NCI-H146 treated with DMSO at 0.1 percent for 48 hours (cell line): ENCODE results near the gene VPS8.
"Not testable (repeated sequence)": the region's sequence is repeated elsewhere in the genome, so short reads cannot be mapped to it uniquely, and the experiment has no call there.

Source experiments
- DNase-seq: peaks from one replicate; lab custom pipeline; 2025; ENCODE audit not compliant: unreplicated experiment; lab: John Stamatoyannopoulos, UW

The VPS8 gene

DNA sequence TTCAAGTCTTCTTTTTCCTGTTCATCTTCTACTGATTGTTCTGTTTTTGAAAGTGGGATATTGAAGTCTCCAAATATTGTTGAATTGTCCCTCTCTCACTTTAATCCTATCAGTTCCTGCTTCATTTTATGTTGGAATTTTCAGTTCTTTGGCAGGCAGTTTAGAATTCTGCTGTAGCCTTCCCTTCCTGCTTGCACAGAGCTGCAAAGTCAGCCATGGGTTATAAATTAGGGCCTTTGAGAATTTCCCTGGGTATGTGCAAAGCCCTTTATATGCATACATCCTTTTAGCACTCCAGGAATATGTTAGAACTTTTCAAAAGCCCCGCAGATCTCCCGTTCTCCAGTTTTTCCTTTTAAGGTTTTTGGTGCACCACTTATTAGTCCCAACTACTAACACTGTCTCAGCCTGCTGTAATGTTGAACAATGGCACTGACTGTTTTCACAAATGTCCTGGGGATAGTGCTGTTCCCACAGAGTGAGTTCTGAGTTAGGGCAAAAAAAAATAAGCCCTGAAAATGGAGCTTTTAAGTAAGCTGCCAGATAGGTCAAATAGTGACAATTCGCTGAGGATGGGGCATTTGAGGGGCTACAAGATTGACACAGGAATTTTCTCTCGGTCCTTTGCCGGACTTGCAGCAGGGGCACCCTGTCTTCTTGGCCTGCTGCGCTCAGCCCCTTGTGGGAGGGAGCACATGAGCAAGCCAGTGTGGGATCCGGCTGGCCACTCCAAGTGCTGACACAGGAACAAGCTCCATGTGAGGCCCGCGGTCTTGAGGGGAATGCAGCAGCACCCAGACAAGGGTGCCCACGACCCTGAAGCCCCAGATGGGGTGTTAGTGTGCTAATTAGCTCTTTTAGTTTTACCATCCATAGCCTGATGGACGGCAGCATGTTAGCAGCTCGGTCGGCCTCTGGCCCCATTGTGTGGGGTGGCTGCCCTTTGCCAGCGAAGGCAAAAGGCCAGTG, 96.0 kb downstream of the VPS8 start:
- no peak for DNase-seq

DNA sequence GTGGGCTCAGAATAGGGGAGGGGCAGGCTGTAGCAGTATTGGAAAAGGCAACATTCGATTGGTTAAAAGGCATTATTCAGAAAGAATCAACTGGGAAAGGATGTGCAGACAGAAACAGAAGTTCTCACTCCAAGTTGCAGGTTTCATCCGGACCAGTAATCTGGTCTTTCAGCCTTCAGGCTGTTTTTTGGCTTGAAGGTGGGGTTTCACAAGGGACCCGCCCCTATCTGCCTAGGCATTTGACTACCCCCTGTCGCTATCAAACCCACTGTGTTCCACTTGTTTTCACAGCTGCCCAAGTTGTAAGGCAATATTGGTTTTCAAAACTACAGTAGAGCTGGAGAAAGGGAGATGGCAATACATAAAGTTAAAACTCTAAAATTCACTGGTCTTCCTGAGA, 96.9 kb downstream of the VPS8 start:
- no peak for DNase-seq

DNA sequence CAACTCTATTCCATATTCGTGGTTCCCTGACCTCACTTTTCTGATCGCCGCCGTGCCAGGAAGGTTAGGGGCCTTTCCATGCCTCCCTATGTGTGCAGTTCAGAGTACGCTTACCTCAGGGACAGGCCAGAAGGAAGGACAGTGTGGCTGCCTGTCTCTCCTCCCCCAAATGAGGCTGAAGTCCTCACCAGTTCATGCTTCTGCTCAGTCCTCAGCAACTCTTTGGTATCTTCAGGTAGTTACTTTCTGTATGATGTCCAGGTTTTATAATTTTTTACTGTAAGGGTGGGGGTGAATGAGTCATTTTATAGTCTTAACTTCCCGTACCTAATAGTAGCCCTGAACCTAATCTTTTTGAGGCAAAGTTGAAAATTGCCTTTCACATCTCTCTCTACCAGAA, 98.7 kb downstream of the VPS8 start:
- DNase-seq = no peak

- DNase-seq = no peak
Observed at GRCh38 chr3:184911570-184911969, 99.6 kb downstream of the VPS8 start.

- no peak for DNase-seq
Observed at GRCh38 chr3:184912163-184912562, 100.2 kb downstream of the VPS8 start.

DNA sequence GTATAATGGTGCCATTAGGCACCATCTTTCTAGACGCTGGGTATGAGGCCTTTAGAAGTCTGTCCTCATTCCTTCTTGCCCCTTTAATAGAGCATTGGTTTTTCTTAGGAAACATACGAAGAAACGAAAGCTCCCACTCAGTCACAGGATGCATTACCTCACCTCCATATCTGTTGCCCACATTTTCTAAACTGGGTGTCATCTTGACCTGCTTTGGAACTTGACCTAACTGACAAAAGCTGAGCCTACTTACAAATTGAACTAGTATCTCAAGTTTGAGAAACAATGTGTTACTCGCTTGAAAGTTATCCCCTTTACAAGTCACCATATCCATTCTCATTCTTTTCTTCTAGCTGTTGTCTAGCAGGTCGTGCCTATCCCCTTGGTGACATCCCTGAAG, 102.7 kb downstream of the VPS8 start:
- DNase-seq = no peak

- no peak for DNase-seq
Observed at GRCh38 chr3:184918750-184919149, 106.8 kb downstream of the VPS8 start.

DNA sequence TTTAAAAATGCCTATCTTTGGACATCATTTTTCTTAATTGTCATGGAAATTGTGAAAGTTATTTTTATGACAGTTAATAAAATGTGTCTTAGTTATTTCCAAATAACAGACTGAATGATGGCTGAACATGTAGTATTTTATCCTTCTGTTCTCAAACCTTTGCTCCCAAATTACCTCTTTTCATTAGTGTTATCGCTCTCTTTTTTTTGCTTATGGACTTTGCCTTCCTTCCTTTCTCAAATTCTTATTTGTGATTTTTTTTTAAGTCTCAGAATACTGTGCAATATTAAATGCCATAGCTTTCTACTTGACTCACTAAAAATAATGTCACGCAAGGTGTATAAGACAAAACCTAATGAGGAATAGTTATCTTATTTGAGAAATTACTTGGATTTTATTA, 107.7 kb downstream of the VPS8 start:
- no peak for DNase-seq

GRCh38 chr3:184924547-184924946, 112.6 kb downstream of the VPS8 start:
- DNase-seq = no peak

DNA sequence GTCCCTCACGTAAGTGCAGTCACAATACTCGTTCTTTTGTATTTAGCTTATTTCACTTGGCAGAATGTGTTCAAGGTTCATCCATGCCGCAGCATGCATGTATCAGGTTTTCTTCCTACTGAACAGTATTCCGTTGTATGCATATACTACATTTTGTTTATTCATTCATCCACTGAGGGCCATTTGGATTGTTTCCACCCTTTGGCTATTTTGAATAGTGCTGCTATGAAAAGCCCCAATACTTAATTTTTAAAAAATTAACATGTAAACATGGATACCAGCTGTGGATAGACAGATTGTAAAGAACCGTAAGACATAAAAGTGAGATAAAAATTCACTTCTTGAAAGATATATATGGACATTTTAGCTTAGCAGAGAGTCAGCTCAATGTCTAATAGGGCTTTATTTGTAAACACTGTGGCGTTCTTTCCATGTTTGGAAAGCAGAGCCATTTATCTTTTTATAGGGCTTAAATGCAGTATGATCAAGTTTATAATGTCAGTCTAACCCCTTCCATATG, 115.9 kb downstream of the VPS8 start:
- no peak for DNase-seq

- DNase-seq = no peak
Observed at GRCh38 chr3:184932777-184933176, 120.8 kb downstream of the VPS8 start.

DNA sequence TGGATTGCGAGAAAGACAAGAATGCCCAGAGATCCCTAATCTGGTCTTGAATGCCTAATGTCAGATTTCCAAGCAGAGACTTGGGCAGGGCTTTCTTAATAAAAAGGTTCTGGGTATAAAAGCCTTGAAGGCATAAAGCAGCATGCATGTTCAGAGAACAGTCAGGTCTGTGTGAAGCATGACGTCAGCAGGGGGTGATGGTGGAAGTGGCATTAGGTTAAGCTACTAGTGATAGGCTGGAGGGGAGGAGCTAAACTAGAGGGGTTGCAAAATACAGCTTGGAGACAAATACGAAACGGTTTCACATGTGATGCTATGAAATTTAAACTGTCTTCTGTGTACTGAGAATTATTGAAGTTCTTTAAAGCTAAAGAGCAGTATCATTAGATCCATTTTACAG, 125.6 kb downstream of the VPS8 start:
- no peak for DNase-seq

GRCh38 chr3:184941408-184941807, 129.4 kb downstream of the VPS8 start:
- DNase-seq = no peak

DNA sequence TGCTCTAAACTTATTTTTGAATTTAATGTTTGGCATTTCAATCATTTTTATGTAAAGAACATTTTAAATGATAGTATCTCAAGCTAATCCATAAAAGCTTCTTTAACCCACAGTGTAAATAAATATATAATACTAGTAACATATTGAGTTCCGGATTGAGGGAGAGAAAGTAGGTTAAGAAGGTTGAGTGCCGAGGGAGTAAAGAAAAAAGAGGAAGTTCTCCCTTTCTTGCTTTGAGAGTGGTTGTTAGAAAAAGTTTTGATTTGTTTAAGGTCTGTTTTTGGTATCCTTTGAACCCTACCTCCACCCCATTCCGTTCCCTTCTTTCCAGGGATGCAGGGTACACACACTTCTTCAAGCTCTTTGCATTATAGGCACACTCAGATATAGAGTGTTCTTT, 130.8 kb downstream of the VPS8 start:
- DNase-seq = no peak

DNA sequence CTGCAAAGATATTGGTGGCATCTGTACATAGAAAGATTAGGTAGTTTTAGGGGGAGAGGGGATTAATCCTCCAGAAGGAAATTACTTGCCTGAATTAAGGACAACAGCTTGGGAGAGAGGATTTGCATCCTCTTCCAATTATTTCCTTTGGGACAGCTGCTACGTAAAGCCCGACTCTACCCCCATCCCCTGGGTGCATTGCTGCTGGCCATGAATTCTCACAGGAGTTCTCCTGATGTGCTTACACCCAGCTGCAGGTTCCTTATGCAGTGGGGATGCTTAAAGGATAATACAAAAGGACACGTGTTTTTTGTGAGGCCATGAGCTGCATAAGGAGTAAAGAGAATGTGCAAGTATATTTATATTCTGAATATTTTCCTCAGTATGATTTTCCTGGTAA, 132.3 kb downstream of the VPS8 start:
- no peak for DNase-seq

GRCh38 chr3:184945886-184946625, 134.1 kb downstream of the VPS8 start:
- no peak for DNase-seq

DNA sequence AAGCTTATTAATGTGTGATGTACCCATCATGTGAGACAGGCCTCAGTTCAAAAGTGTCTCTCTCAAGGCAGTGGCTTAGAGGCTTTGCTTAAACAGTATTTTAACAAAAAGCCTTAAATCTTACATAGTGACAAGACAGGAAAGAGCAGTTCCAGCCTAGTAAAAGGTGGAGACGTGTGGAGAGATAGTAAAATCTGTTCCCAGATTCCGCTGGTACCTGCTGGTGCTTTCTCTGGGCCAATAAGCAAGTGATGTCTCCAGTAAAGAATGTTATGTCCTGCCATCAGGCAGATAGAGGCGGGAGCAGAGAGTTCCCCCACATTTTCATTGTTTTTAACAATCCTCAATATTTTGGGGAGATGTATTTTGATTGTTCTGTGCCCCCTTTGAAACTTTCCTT, 135.0 kb downstream of the VPS8 start:
- DNase-seq = no peak

- no peak for DNase-seq
Observed at GRCh38 chr3:184949251-184949965, 137.4 kb downstream of the VPS8 start.

- DNase-seq = not testable (repeated sequence)
Observed at GRCh38 chr3:184950816-184951215, 138.8 kb downstream of the VPS8 start.

- no peak for DNase-seq
Observed at GRCh38 chr3:184952671-184953070, 140.7 kb downstream of the VPS8 start.

- DNase-seq = no peak
Observed at GRCh38 chr3:184953401-184953800, 141.4 kb downstream of the VPS8 start.
